ENCODE results near the gene ADAMTS7. TPM values are rescaled to one million over a fixed set of nuclear protein-coding genes. Genes with fewer than 3 reads are reported as not detected.
A peak's percentile ranks its signal among the peaks of the same experiment; 100 is the strongest.
"Not testable (repeated sequence)": the region's sequence is repeated elsewhere in the genome, so short reads cannot be mapped to it uniquely, and the experiment has no call there.

ADAMTS7 gene
- polyA plus RNA-seq, 12 donors: 10.5 to 20.3 (median 17.0) TPM; not detected in 1

DNA sequence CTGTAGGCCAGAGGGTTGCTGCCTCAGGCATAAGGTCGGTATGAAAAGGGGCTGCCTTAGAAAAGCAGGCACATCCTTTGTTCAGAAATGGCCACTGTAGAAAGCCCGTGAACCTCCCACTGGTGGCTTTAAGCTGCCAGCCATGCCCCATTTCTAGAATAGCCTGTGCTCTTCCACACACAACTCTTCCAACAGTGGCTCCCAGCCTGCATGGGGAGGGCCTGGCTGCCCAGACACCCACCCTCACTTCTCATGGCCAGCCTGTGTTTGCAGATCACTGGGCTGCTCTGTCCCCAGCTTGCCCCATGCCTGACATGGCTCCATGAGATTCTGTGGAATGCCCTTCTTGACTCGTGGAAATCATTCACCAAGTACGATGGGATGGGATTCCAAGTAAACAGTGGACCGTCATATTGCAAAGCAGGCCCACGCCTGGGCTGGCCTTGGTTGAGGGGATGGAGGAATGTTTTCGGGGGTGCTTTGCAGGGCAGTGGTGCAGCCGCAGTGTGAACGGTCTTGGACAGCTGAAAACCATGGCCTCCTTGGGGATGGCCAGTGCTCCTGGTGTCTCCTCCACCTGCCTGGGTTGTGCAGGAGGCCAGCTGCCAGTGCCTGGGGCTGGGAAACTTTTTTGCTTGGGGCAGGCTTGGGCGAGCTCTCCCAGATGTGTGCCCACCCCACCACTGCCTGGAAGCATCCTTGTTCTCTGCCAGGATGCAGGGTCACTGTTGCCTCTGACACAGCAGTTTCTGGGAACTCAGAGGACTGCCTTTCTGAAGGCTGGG is 57.3 kb downstream of the ADAMTS7 start:
- DNase-seq: not testable (repeated sequence)

DNA sequence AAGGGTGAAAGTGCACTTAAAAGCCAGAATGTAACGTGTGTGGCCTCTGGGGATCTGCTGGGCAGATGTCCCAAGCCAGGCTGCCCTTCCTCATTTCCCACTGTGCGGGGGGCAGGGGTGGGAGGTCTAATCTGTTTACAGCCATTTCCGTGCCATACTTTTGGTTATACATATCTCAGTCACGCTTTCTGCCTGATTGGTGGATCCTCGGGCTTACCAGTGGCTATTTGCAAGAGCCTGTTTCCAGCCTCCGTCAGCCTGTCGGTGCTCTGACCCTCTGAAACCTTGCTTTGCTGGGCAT is 58.0 kb downstream of the ADAMTS7 start:
- not testable (repeated sequence) for DNase-seq

DNA sequence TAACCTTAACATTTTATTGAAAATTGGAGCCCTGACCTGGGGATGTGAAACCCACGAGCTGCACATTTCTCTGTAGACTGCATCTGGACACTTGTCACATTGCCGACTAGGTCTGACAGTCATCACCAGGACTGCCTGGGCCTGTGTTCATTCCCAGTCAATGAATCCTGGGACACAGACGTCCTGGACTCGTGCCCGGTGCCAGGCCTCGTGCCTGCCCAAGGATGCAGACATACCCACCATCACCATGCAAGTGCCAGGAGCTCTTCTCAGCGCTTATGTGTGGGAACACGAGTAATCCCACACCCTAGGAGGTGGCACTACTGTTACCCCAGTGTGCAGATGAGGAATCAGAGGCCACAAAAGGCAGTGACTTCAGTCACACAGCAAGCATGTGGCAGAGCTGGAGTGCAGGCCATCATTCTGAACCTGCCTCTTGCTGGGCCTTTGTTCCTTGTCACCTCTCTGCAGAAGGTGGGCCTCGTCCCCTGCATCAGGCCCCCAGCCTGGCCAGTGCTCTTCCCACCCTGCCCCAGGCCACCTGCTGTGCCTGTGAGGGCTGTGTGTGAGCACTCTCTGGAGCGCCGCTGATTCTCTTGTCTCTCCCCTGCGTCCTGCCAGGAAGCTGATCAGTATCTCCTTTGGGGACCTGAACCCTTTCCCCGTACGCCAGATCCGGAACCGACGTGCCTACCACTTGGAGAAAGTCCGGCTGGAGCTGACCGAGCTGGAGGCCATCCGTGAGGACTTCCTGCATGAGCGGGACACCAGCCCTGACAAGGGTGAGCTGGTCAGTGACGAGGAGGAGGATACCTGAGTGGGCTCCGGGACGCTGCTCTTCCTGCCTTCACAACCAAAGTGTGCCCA is 58.5 kb downstream of the ADAMTS7 start:
- DNase-seq: no peak

DNA sequence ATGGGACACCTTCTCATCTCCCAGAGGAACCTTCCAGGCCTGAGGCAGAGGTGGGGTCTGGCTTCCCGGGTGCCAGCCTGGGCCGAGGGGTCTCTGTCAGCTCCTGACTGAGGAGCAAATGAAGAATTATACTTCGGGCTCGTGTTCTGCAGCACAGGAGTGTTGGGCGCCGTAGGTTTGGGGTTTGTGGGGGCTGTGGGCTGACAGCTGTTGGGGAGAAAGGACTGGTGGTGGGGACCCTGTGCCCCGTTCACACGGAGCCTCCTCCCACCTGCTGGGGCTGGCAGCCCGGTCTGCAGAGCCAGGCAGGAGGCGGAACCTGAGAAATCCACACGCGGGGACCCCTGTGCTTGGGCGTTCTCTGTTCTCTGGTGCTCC is 59.7 kb downstream of the ADAMTS7 start:
- DNase-seq: no peak

DNA sequence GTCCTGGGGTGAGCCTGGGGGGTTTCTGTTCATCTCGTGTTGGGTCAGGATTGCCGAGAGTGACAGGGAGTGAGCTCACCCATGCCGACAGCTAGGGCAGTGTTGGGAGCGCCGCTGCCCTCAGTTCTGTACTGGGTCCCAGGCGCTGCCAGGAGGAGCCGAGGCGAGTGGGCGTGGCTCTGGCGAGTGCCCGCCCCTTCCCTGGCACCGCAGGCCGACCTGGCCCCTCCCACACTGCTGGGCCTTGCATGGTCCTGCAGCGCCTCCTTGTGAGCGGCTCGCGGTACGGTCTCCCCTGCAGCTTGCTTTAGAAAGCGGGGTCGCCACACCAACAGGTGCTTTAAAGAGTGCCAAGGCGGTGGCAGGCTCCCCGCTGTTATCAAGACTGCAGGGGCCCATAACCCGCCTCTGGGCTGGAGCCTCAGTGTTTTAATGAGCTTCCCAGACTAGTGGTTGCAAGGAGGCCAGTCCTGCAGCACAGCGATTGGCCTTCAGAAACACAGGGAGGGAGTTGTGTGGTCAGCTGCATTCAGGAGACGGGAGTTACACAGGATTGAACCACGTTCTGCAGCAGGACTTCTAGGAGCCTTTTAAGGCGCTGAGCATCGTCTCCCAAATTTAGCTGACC is 60.2 kb downstream of the ADAMTS7 start:
- DNase-seq: peak; percentile 84

DNA sequence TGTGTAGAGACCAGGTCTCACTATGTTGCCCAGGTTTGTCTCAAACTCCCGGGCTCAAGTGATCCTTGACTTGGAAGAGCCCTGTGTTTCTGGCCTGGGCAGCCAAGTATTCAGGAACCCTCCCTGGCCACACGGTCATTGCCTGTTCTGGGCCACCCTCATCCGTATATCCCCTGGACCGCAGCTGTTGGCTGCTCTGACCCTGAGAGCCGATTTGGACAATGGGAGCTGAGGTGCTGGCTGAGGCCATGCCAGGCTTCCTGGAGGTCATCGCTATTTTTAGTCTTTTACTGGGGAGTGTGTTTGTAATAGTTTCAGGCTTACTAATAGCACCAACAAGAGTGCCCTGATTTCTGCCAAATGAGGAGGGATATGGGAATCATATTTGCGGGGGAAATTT is 60.7 kb downstream of the ADAMTS7 start:
- DNase-seq: no peak

DNA sequence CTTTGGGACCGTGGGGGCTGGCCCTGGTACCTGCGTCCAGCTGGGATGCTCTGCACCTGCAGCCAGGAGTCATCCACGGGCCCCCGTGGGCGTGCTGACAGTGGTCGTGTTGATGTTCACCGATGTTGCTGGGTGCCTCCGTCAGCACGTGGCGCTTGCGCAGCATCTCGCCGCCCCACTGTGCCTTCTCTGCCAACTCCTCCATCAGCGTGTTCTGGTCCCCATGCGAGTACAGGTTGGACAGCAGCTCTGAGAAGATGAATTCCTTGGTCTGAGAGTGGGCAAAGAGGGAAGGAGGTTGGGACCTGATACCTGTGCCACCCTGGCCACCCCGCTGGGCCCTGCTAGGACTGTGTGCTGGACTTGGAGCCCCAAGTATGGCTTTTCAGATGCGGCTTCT is 61.4 kb downstream of the ADAMTS7 start:
- no peak for DNase-seq

DNA sequence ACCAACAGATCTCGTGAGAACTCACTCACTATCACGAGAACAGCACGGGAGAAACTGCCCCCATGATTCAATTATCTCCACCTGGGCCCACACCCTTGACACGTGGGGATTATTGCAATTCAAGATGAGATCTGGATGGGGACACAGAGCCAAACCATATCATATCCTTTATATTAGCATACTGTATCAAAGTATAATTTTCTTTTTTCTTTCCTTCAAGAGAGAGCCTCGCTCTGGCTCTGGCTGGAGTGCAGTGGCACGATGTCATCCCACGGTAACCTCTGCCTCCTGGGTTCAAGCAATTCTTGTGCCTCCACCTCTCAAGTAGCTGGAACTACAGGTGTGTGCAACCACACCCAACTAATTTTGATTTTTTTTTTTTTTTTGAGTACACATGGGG is 63.4 kb downstream of the ADAMTS7 start:
- DNase-seq: not testable (repeated sequence)

DNA sequence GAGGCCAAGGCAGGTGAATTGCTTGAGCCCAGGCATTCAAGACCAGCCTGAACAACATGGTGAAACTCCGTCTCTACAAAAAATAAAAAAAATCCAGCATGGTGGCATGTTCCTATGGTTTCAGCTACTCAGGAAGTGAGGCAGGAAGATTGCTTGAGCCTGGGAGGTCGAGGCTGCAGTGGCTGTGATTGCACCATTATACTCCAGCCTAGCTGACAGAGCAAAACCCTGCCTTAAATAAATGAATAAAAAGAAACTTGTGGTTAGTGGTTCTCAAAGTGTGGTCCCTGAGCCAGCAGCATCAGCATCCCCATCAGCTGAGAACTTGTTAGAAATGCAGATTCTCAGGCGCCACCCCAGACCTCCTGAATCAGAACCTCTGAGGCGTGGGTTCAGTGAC is 69.6 kb downstream of the ADAMTS7 start:
- not testable (repeated sequence) for DNase-seq

DNA sequence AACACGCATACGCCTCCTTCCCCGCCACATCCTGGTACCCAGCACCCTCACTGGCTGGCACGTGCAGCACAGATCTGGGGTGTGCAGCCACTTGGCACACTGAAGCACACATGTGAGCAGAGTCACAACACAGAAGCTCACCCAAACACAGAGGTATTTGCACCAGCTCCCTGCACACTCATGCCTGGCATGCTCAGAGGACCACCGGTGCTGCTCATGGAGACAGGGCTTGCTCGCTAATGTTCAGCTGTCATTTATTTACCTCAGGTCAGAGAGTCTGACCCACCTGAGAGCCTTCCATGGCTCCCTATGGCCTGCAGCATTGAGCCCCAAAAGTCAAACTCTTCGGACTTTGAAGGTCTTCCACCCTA is 70.4 kb downstream of the ADAMTS7 start:
- no peak for DNase-seq

DNA sequence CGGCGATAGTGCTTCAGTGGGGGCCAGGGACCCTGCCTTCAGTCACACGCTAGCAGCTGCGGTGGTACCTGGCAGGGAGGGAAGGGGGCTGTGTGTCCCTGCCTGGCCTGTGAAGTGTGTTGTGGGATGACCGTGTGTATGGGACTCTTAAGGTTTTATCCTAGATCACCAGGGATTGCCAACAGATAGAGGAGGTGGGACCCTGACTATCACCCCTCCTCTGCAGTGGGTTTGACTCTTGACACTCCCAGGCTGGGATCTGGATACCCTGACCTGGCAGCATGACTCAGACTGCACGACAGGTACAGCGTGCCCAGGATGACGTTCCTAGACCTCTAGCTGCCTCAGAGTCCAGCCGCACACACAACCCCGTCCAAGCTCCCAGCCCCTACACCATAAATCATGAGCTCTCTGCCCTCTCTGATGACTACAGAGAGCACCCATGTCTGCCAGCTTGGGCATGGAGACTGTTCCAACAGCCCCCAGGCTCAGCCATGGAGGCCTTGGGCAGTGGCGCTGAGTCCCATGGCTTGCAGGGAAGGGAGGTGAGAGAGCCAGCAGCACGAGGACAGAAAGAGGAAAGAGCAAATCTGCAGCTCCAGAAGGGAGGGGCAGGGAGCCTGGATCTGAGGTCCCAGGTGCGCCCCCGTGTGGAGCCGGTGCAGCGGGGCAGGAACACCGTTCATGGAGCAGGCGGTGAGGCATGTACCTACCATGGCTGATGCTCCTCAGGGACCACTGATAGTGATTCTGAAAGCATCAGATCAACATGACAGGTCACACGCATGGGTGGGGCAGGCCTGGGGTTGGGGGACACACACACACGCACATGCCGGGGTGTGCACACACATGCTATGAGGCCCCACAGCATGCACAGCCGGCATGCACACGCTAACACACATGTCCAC is 71.0 kb downstream of the ADAMTS7 start:
- no peak for DNase-seq

DNA sequence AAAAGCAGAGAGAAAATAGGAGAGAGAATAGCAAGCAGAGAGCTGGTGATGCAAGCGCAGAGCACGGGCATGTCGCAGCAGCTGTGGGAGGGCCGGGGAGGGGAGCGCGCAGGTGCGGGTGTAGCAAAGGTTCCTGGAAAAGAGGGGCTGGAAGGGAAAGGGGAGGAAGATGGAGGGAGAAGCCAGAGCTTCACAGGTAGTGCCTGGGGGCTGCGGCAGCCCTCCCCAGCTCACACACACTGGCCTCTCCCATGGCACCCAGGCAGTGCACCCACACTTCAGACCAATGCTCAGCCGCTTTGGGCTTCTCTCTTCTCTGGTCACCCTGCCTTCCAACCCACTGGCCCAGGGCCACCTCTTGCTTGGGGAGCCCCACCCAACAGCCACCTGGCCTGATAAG is 72.1 kb downstream of the ADAMTS7 start:
- DNase-seq: no peak

DNA sequence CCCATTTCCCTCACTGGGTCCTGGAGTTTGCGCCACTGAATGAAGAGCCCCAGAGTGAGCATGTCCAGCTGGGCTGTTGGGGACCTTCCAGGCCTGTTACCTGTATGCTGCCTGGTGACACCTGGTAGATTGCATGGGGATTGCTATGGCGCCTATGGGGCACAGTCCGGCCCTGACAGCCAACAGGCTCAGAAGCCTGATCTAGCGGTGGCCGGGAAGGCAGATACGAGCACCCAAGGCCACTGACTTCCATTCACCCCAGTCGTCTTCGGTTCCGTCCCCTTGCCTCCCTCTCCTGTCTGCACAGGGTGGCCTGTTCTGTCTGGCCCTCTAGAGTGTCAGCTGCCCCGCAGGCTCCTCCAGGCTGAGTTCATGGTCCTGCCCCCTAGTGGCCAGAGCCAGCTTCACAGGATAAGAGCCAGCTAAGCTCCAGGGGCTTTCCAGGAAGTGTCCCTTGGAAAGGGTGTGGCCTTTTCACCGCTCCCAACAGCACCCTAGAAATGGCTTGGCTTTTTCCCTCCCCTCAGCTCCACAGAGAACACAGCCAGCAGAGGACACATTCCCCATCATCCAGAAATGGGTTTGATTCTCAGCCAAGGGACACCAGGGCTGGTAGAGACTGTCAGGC is 73.2 kb downstream of the ADAMTS7 start:
- DNase-seq: not testable (repeated sequence)

DNA sequence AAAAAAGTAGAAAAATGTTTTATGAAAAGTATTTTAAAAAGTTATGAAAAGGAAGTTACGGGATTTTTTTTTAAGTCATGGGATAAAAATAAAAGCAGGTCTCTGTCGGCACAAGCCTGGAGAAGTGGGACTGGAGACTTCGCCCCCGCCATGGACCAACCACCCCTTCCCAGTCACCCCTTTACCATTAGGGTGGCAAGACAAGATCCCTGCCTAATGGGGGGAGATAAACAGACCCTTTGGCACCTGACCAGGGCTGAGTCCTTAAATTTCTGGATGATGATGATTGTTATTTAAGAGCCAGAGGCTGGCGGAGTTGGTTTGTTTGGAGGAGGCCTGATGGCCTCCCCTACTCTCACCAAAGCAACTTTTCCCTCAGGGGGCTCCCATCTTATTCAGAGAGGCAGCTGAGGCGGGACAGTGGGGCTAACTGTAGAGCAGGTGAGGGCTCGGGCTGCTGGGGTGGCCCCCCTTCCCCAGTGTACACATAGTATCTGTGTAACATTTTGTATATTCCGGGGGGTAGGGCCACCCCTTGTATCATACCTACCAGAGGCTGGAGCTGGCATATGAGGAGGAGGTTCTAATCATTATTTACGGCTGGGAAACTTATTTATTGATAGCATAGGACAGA is 74.0 kb downstream of the ADAMTS7 start:
- DNase-seq: no peak

DNA sequence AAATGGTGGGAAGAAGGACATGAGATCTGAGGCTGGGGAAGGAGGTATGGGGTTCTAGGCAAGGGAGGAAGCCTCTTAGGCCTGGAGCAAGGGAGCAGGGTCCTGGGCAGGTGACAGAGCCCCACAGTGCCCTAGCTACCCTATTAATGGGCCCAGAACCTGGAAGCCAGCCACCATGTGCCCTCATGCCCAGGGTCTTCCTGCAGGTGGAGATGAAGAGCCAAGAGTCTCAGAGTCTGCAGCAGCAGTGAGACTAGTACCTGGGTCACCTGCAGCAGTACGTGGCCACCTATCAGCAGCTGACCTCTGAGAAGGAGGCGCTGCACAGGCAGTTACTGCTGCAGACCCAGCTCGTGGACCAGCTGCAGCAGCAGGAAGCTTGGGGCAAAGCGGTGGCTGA is 75.0 kb downstream of the ADAMTS7 start:
- not testable (repeated sequence) for DNase-seq

DNA sequence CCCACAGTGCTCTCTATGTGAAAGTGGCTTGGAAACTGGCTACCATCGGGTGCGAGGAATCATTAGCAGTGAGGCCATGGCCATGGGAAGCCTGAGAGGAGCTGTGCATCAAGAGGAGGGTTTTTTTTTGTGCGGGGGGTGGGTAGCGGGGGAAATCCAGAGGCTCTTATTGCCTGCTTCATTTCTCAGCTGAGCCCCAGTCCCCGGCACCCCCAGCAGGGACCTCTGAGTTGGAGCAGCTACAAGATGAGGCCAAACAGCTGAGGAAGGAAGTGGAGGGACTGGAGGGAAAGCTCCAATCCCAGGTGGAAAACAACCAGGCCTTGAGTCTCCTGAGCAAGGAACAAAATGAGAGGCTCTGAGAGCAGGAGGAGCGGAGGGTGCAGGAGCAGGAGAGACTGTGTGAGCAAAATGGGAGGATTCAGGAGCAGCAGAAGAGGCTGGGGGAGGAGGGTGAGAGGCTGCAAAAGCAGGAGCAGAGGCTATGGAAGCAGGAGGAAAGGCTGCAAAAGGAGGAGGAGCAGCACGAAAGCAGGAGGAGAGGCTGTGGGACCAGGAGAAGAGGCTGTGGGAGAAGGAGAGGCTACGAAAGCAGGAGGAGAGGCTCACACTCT is 76.7 kb downstream of the ADAMTS7 start:
- DNase-seq: no peak

DNA sequence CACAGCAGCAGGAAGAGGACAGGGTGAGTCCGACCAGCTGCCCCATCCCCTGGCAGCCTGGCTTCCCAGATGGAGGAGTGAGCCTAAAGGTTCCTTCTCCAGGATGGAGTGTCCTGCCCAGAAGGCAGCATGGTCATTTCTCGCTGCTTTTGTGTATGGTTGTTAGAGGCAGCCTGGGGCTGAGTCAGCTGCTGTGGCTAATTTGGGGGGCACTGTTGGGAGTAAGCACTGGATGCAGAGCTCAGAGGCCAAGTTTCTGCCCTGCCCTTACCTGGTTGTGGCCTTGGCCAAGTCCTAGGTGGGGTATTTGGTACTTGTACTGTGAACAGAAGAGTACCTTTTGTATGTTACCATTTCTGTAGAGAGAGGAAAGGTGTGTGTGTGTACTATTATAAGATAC is 78.6 kb downstream of the ADAMTS7 start:
- no peak for DNase-seq

DNA sequence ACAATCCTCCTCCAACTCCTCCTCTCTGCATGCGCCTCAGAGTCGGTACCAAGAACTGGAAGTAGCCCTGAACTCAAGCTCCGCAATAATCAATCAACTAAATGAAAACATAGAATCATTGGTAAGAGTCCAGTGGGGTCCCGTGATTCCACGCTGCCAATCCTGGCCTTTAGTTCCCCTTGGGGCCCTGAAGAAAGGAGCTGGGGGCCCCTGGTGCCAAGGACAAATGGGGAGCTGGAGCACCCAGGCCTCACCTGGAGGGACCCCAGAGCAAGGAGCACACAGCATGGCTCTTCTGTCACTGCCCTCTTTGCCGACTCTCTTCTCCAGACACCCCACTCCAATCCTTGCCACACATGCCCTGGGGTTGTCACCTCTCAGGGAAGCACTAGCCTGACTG is 80.3 kb downstream of the ADAMTS7 start:
- no peak for DNase-seq

DNA sequence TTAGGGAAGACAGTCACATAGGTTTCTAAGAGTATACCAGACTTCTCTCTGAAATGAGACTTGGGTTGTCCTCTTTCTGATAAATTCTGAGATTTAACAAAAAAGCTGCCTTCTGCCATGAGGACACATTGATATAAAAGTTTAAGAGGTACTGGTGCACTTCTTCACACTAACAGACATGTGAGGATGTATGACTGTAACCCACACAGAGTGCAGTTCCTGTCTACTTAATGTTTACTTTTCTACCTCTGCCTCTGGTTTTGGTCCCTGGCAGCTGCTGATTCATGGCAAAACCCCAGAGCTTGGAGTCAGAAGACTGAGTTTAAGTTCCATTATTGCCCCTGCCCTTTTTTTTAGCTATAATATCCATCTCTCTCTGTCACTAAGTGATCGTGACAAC is 82.8 kb downstream of the ADAMTS7 start:
- not testable (repeated sequence) for DNase-seq

DNA sequence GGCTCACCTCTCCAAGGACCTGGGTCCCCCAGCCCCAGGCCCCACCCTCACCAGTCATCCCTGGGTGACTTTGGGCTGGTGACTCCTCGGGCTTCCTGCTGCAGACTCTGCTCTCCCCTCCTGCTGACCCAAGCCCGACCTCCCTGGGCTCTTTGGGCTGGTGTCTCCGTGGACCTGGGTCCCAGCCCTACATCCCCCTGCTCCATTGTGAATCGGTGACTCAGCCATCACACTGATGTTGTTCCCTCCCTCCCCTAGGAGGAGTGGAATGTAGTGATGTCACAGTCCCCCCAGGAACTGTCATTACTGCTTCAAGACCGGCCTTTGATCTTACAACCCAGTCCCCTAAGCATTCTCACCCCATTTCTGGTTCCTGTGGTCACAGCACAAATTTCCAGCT is 83.7 kb downstream of the ADAMTS7 start:
- no peak for DNase-seq
